GM19193 (cell line): ENCODE results near the gene VAV2.

Experiments used
- POLR2A ChIP-seq: IDR thresholded peaks from 4 replicates; pipeline ENCODE4 v1.6.1; 2011; ENCODE audit not compliant: insufficient read depth, insufficient read length; ENCODE audit errors: extremely low read depth

Gene VAV2

GRCh38 chr9:133758228-133758627, 233.9 kb downstream of the VAV2 start:
- no peak for TF ChIP-seq POLR2A

GRCh38 chr9:133754688-133755227, 237.4 kb downstream of the VAV2 start:
- TF ChIP-seq POLR2A, result peak; percentile 1

- TF ChIP-seq POLR2A, result no peak
These were observed 237.9 kb downstream of the VAV2 start for GRCh38 chr9:133754187-133754586.

- TF ChIP-seq POLR2A, result no peak
These were observed 239.2 kb downstream of the VAV2 start for GRCh38 chr9:133752739-133753446.

GRCh38 chr9:133750982-133751649, 241.0 kb downstream of the VAV2 start:
- no peak for TF ChIP-seq POLR2A

- TF ChIP-seq POLR2A, result no peak
These were observed 244.8 kb downstream of the VAV2 start for GRCh38 chr9:133747309-133747708.

- TF ChIP-seq POLR2A, result no peak
These were observed 249.2 kb downstream of the VAV2 start for GRCh38 chr9:133742849-133743444.

- TF ChIP-seq POLR2A, result no peak
These were observed 249.9 kb downstream of the VAV2 start for GRCh38 chr9:133742251-133742650.

- no peak for TF ChIP-seq POLR2A
These were observed 250.4 kb downstream of the VAV2 start for GRCh38 chr9:133741716-133742115.

GRCh38 chr9:133740911-133741310, 251.2 kb downstream of the VAV2 start:
- TF ChIP-seq POLR2A, result no peak

- TF ChIP-seq POLR2A, result no peak
These were observed 252.5 kb downstream of the VAV2 start for GRCh38 chr9:133739408-133740280.

GRCh38 chr9:133738640-133739225, 253.4 kb downstream of the VAV2 start:
- TF ChIP-seq POLR2A, result no peak

GRCh38 chr9:133737774-133738639, 254.1 kb downstream of the VAV2 start, which contains the start of gene SARDH:
Gene SARDH (minus strand): TSS chr9:133738352. CDS start chr9:133734173, 4,179 bp downstream.
- no peak for TF ChIP-seq POLR2A
